Stimulated activated CD4-positive, alpha-beta T cell treated with anti-CD3 and anti-CD28 coated beads, Interleukin-4, amount 100 ng/mL, for 48 hours (primary cell): ENCODE results near the gene KCNAB1.

ENCODE experiments used
- DNase-seq, 2 donors: peaks; one replicate each; pipeline ENCODE4 v3.0.0-alpha.2; 2020; ENCODE audit warnings: low read depth in 2 of 2

KCNAB1 gene

GRCh38 chr3:156360963-156361362 lies 240.6 kb downstream of the KCNAB1 start:
- no peak for DNase-seq

- DNase-seq: no peak
Observed at GRCh38 chr3:156366559-156366958, 246.2 kb downstream of the KCNAB1 start.

DNA sequence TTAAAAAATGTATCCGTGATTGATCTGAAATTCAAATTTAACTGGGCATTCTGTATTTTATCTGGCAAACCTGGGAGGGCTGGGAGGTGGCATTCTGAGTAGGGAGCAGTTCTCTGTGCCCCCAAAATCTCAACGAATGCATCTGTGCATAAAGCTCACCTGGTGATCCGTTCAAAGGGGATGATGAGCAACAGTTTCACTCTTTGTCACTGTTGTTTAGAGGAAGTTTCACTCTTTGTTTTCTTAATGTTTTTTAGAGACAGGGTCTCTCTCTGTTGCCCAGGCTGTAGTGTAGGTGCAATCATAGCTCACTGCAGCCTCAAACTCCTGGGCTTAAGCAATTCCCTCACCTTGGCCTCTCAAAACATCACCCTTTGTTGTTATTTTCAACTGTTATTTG lies 247.8 kb downstream of the KCNAB1 start:
- no peak for DNase-seq

- no peak for DNase-seq
Observed at GRCh38 chr3:156371701-156372100, 251.3 kb downstream of the KCNAB1 start.

DNA sequence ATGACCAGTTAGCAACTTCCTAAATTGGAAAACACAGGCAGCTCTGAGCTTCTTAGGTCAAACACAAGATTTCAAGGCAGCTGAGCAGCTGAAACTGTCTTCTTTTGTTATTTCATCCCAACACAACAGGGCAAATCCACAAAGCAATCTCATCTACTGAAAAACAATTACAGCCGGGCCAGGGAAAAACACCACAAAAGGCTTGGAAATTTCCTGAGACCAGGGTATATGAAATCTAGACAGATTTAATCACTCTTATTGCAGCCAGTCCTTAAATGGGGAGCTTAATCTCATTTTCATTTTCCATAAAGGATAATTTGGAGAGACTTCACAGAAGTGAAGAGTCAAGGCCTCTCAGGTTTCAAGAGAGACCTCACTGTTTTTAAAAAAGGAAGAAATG lies 252.7 kb downstream of the KCNAB1 start:
- DNase-seq: no peak

DNA sequence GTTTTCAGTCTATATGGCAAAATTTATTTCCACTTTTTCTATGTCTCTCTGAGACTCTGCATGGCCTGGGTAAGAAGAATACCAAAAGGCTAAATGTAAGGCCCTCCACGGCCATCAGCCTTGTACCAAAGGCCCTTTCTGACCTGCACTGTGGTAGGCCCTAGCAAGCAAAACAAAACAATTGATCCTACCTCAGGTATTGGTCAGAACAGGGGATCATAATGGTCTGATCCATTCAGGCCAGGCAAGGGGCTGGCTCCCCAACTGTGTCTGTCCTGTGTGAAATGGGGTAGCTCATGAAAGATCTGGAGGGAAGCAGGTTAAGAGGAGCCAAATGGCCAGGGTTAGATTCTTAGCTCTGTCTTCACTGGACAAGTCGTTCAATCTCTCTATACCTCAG lies 253.3 kb downstream of the KCNAB1 start:
- DNase-seq: no peak

GRCh38 chr3:156376199-156376598 lies 255.8 kb downstream of the KCNAB1 start:
- DNase-seq: no peak

DNA sequence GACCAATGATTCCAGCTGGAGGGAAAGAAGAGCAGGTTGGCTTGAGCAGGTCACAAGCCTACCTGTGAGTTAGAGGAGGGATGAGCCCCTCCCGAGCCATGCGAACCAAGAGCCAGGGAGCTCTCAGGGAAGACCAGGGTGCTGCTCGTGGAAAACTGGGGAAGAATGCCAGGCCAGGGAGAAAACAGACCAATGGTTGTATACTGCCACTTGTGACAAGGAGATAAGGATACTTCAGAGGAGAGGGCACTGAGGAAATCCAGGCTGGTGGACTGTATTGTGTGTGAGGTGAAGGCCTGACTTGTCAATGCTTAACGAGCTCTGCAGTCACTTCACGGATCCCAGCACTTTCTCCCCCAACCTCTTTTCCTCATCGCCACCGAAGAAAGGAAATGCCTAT lies 256.9 kb downstream of the KCNAB1 start:
- no peak for DNase-seq

- no peak for DNase-seq
Observed at GRCh38 chr3:156377718-156378117, 257.3 kb downstream of the KCNAB1 start.

DNA sequence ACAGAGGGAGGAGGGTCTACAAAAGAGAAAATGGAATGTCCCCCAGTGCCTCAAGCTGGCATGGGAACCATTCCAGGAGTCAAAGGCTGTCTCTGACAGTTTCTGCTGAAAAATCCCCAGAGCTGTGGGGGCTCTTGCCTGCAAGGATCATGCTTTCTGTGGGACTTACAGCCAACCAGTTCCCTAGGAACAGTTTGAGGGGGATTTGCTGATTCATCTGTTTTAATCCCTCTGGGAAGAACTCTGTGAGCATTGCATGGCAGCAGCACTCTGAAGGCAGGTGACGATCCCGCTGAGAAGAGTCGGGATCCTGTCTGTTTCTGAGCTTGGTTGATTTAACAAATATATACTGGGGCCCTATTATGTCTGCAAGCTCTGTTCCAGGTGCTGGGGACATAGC lies 258.5 kb downstream of the KCNAB1 start:
- DNase-seq: no peak

DNA sequence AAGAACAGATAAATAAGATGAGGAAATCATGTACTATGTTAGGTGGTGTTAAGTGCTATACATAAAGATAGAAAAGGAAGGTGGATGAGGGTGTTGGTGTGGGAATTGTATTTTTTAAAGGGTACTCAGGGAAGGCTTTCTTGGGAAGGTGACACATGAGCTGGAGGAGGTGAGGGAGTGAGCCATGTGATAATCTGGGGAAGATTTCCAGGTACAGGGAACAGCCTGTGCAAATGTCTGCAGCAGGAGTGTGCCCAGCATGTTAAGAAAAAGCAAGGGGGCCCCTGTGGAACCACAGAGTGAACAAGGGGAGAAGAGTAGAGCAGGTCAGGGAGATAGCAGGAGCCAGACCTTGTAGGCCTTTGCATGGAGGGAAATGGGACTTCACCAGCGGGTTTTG lies 258.9 kb downstream of the KCNAB1 start:
- no peak for DNase-seq

DNA sequence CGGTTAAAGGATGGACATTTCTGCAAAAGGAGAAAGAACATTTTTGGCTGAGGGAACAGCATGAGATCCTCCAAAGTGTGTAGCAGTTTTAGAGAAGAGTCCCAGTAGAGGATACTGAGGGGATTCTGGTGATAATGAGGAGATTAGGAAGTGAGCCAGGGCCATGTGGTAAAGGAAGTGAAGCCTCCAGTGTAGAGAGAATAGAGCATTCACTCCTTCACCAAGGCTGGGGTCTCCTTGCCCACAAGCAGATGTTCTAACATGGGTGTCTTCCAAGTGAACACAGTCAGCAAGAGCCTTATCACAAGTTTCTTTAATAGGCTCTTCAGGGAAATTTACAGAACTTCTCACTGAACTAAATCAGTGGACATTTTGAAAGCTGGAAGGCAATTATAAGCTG lies 260.9 kb downstream of the KCNAB1 start:
- DNase-seq: no peak

DNA sequence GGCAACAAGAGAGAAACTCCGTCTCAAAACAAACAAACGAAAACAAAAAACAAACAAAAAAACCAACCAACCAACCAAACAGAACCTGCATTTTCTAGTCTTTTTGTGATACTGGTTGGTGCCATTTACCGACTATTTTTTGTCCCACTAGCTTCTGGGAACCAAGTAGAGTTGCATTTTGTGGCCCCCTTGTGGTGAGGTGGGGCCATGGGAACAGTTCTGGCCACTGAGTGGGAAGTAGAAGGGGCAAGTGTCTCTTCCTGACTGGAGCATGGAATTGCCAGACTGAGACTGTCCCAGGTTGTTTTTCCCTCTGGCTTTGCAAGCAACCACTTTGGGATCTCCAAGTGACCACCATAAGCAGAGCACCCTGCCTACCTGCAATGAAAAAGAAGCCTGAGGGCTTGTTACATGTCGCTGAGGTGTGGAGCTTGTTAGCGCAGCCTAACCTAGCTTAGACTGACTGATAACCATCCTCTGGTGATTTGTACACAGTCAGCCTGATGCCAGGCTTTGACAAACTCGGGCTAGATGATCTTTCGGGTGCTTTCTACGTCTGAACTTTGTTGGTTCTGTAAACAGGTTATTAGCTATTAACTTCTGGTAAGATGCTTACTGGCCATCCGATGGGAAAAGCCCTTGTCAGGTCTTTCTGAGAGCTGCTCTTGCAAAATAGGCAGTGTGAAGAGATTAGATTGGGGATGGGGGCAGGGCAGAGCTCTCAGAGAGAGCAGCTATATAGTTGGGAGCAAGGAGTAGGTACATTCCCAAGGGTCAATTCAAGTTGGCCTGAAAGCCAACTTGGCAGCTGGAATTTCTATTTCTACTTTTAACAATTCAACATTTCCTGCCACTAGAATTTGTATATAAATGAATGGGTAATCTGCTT lies 262.3 kb downstream of the KCNAB1 start:
- DNase-seq: peak; percentile 4 to 8

DNA sequence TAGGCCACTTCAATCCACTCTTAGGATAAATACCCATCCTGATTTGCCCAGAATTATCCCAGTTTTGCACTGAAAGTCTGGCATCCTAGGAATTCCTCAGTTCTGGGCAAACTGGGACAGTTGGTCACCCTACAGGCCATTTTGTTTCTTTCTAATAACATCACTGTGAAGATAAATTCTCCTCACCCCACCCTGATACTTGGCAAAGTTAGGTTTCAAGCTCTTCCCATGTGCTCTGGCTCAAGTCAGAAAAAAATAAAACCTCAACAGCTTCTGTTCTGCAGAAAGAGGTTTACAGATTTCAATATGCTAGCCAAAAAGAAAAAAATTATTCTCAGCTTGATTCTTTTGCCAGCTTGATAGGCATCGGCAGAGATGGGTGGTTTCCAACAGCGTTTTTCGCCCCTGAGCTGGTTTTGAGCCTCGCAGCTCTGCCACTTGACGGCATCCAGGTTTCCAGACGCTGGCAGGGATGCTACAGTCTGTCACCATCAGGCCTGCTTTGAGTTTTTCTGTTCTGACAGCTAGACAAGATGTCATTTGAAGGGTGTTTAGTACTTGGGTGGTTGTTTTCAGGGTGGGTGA lies 263.2 kb downstream of the KCNAB1 start:
- no peak for DNase-seq

DNA sequence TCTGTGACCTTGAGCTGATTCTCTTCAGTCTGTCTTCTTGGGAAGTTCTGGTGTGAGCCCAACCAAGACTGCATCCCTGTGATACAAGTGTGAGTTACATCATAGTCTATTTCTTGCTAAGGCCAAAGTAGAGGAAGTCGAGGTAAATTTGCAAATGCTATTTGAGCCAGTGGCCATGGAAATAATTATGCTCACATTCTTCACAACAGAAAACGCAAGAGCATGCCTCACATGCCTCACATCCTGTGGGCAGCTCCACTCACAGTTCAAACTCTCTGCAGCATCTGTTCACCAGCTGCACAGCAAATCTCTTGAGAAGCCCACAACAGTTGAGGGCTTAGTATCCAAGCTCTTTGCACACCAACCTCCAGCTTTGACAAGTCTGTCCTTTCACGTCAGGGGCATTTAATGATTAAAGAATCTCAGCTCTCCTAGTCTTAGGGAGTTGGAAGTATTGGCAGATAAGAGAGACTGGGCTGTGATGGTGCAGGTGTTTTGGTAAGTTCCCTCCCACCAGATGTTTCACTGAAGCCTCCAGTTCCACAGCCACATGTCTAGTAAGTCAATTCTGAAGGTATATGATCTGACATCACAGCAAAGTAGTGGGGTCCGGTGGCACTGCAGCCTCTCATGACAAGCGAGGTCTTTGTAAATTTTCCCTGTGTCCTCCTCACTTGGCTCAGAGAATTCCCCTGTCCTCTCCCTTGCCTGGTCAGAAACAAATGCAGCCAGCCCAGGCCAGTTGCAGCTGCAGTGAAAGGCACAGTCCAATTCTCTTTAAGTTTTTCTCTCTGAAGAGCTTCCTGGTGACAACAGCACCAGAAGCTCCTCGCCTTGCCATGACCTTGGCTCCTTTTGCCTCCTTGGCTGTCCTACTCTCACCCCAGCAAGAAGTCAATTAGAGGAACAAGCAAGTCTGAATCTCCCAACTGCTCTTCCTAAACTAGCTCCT lies 268.4 kb downstream of the KCNAB1 start:
- DNase-seq: no peak

GRCh38 chr3:156389449-156389950 lies 269.1 kb downstream of the KCNAB1 start:
- DNase-seq: no peak

DNA sequence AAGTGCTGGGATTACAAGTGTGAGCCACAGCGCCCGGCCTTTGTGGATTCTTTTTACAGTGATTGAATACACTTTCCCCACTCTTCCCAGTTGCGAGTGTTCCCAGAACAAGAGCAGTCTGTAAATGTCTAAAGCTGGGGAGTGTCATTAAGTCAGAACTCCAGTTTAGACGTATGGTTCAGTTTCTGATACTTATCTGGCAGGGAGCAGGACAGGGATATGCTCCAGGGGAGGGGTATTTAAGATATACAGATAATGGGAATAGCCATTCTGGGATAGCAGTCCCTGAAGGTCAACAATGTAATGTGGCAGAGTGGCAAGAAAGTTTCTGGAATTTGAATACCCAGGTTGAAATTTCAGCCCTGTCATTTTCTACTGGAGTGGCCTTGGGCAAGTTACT lies 270.5 kb downstream of the KCNAB1 start:
- no peak for DNase-seq

- DNase-seq: no peak
Observed at GRCh38 chr3:156395961-156396710, 275.8 kb downstream of the KCNAB1 start.

DNA sequence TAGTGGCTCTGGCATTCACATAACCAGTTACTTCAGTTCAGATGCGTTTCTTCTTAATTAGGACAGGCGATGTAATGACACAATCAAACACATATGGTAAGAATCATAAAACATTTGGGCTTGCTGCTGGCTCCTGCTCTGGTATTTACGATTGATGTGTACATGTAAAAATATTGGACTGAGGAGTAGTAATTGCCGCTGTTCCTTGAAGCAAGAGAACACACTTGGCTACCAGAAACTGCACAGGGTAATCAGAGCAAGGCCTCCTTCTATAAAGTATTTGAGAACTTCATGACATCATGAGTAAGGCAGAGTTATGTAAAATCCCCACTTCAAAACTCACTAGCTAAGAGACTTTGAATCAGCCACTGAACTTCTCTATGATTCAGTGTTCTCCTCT lies 276.5 kb downstream of the KCNAB1 start:
- no peak for DNase-seq

- no peak for DNase-seq
Observed at GRCh38 chr3:156397534-156397933, 277.2 kb downstream of the KCNAB1 start.

DNA sequence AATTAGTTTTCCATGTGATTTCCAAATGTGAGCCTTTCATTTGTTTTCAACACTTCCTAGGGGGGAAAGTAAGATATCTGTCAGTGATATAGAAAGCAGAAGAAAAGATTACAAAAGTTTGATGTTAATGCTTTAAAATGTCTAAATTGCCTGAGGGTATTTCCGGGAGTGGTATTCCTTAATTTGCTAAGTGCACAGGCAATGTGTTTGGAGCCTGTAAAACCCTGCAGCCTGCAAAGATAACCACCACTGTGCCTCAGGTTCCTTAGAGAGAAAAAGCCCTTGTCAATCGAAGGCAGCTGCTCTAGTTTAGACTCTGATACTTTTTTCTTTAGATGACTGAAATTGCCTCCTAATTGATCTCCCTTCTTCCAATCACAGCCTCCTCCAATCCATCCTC lies 279.7 kb downstream of the KCNAB1 start:
- DNase-seq: no peak
